NT2/D1 (cell line): ENCODE results near the gene ZFHX3.

Experiments used
- SUZ12 ChIP-seq: IDR thresholded peaks from 2 replicates; pipeline ENCODE4 v1.6.1; 2011; ENCODE audit not compliant: insufficient read length, insufficient read depth; ENCODE audit errors: extremely low read depth
- ZNF274 ChIP-seq: IDR thresholded peaks from 2 replicates; pipeline ENCODE4 v1.6.1; 2011; ENCODE audit warnings: mild to moderate bottlenecking, low read depth, low read length

GRCh38 chr16:73036074-73036826 is 11.7 kb downstream of the ZFHX3 start:
- TF ChIP-seq ZNF274 (no peak), SUZ12 (no peak)
